HepG2 (cell line): ENCODE data around the gene FAM81A. TPM values are rescaled to one million over a fixed set of nuclear protein-coding genes. Genes with fewer than 3 reads are reported as not detected.
A peak's percentile ranks its signal among the peaks of the same experiment; 100 is the strongest.

Source experiments
- ATAC-seq: fragments of 200-7000 bp; cut with Tn5 transposase; 3 replicates; pipeline ENCODE4 v1.9.1; 2020; ENCODE audit warnings: mild to moderate bottlenecking, moderate library complexity
- BruUV-seq: library from RNA; stranded (reverse); fragments of 400-500 nt; replicated peaks from 2 replicates; lab custom pipeline; 2021; lab: Mats Ljungman, UMichigan
- CTCF ChIA-PET: fragments of 300-600 bp; formaldehyde crosslinking; extraction: SDS; loops from one replicate; lab custom pipeline; 2021; ENCODE audit warnings: low total read pairs, inconsistent platforms, low intra/inter-chr PET ratio; lab: Yijun Ruan, JAX
- POLR2A ChIA-PET: fragments of 350-600 bp; sonication (Branson Sonifier 250); formaldehyde crosslinking; loops from one replicate; lab custom pipeline; 2020; ENCODE audit warnings: antibody characterized with exemption, inconsistent platforms; lab: Yijun Ruan, JAX
- DNase-seq: peaks from one replicate; pipeline ENCODE4 v3.0.0-alpha.2; 2015; ENCODE audit warnings: low spot score
- FAIRE-seq: peaks from 3 replicates; lab custom pipeline; 2011; peaks lifted over from hg19 to GRCh38; lab: Jason Lieb, UNC
- H2AFZ ChIP-seq: one replicate; pipeline ENCODE4 v1.6.1; 2011; ENCODE audit warnings: low read length, inconsistent platforms
- H3K27ac ChIP-seq: fragments of 300-600 bp; 3 replicates; pipeline ENCODE4 v1.8.0; 2011; ENCODE audit warnings: mixed run types, mild to moderate bottlenecking, mixed read lengths, low read length, inconsistent platforms; ENCODE audit not compliant: insufficient read depth; ENCODE audit errors: extremely low read length
- H3K27me3 ChIP-seq, 2 experiments: fragments of 200-600 bp in 1 of 2; 2 replicates in 1 of 2; 3 replicates in 1 of 2; pipeline versions ENCODE4 v1.6.0 to v1.8.0; 2011; ENCODE audit warnings: low read length in 2 of 2, mild to moderate bottlenecking in 2 of 2, moderate library complexity in 2 of 2, inconsistent platforms in 1 of 2; ENCODE audit not compliant: insufficient read depth in 2 of 2, control insufficient read depth in 1 of 2
- H3K36me3 ChIP-seq, 2 experiments: fragments of 200-600 bp in 1 of 2; replicated peaks in 1 of 2; 2 replicates in 1 of 2; 3 replicates in 1 of 2; pipeline versions ENCODE4 v1.5.1 to v1.8.0; 2011; ENCODE audit warnings: low read length in 2 of 2, inconsistent platforms in 1 of 2; ENCODE audit not compliant: insufficient read depth in 2 of 2, control insufficient read depth in 1 of 2
- H3K4me1 ChIP-seq: 2 replicates; pipeline ENCODE4 v1.5.1; 2012; ENCODE audit warnings: low read length, inconsistent platforms; ENCODE audit not compliant: insufficient read depth
- H3K4me2 ChIP-seq: 2 replicates; pipeline ENCODE4 v1.6.0; 2011; ENCODE audit warnings: low read depth, low read length, inconsistent platforms
- H3K4me3 ChIP-seq, 3 experiments: fragments of 200-600 bp in 1 of 3; sonication (generic), shearing (Covaris generic) in 1 of 3; replicated peaks in 1 of 3; 2 replicates each; pipeline ENCODE4 v1.5.1; 2011 to 2016; ENCODE audit warnings: low read length in 3 of 3, inconsistent platforms in 2 of 3, low read depth in 2 of 3, mild to moderate bottlenecking in 2 of 3, control low read depth in 1 of 3, mixed read lengths in 1 of 3; ENCODE audit not compliant: insufficient read depth in 1 of 3
- H3K79me2 ChIP-seq: one replicate; pipeline ENCODE4 v1.6.1; 2011; ENCODE audit warnings: low read length, inconsistent platforms; ENCODE audit not compliant: insufficient read depth
- H3K9ac ChIP-seq: 2 replicates; pipeline ENCODE4 v1.6.0; 2011; ENCODE audit warnings: mild to moderate bottlenecking, low read depth, low read length, inconsistent platforms; ENCODE audit not compliant: insufficient read depth
- H3K9me3 ChIP-seq: 2 replicates; pipeline ENCODE4 v1.5.1; 2012; ENCODE audit warnings: mild to moderate bottlenecking, low read length
- H4K20me1 ChIP-seq: 2 replicates; pipeline ENCODE4 v1.6.0; 2011; ENCODE audit warnings: inconsistent platforms, mild to moderate bottlenecking, low read length, moderate library complexity; ENCODE audit not compliant: insufficient read depth
- ARID4A ChIP-seq: sonication (generic); formaldehyde crosslinking; IDR thresholded peaks from 2 replicates; pipeline ENCODE4 v1.5.0; 2020; ENCODE audit warnings: mild to moderate bottlenecking, missing genetic modification reagents, borderline replicate concordance
- ATF5 ChIP-seq: sonication (generic); formaldehyde crosslinking; IDR thresholded peaks from 2 replicates; pipeline ENCODE4 v1.4.0; 2020; ENCODE audit warnings: mild to moderate bottlenecking, low read depth, missing genetic modification reagents
- CEBPB ChIP-seq: IDR thresholded peaks from 2 replicates; pipeline ENCODE4 v1.6.1; 2011; ENCODE audit warnings: low read depth, low read length, improper control_type of control experiment, borderline replicate concordance
- CREM ChIP-seq, 2 experiments: sonication (generic) in 1 of 2; formaldehyde crosslinking in 1 of 2; IDR thresholded peaks; 2 replicates each; pipeline versions ENCODE4 v1.4.0 to v1.6.1; 2016 to 2020; ENCODE audit warnings: antibody characterized with exemption in 1 of 2, mild to moderate bottlenecking in 1 of 2, missing genetic modification reagents in 1 of 2
- MTF2 ChIP-seq: sonication (generic); formaldehyde crosslinking; IDR thresholded peaks from 2 replicates; pipeline ENCODE4 v1.5.0; 2020; ENCODE audit warnings: missing genetic modification reagents, borderline replicate concordance
- RNF219 ChIP-seq: sonication (generic); formaldehyde crosslinking; IDR thresholded peaks from 2 replicates; pipeline ENCODE4 v1.5.0; 2020; ENCODE audit warnings: mild to moderate bottlenecking, missing genetic modification reagents
- ZNF230 ChIP-seq: sonication (generic); formaldehyde crosslinking; IDR thresholded peaks from 2 replicates; pipeline ENCODE4 v1.4.0; 2020; ENCODE audit warnings: mild to moderate bottlenecking, missing genetic modification reagents
- ZNF501 ChIP-seq: sonication (generic); formaldehyde crosslinking; IDR thresholded peaks from 2 replicates; pipeline ENCODE4 v1.5.1; 2020; ENCODE audit warnings: mild to moderate bottlenecking, moderate library complexity, missing genetic modification reagents
- WGBS: methylation state at CpG from one replicate; pipeline ENCODE4 v1.1.6; 2017; ENCODE audit warnings: low lambda C conversion rate; 5-methylcytosine and 5-hydroxymethylcytosine counted together
- in situ Hi-C: cut with HindIII; loops from 2 replicates; pipeline ENCODE4 v1.10.0; 2017; ENCODE audit warnings: low pct_unique_long_range_greater_than_20kb; ENCODE audit not compliant: extremely low pct_ligation_motif_present
- intact Hi-C: fragments of 100-400 bp; cut with micrococcal nuclease; formaldehyde crosslinking; loops from one replicate; pipeline ENCODE4 v1.10.0; 2022; ENCODE audit not compliant: unreplicated experiment
- polyA plus RNA-seq, 8 experiments: library from polyadenylated mRNA; depleted of rRNA in 3 of 8; stranded (reverse) in 7 of 8; unstranded in 1 of 8; fragments of >200 nt; fragmentation: Illumina TruSeq in 4 of 8; extraction: Trizol in 4 of 8; gene quantifications; 2 replicates each; pipeline versions ENCODE4 v1.2.1 to v1.2.3, GENCODE V29; 2011 to 2016; ENCODE audit warnings: low read depth in 4 of 8, missing spikeins in 1 of 8, mixed read lengths in 1 of 8; ENCODE audit not compliant: insufficient read depth in 1 of 8
- total RNA-seq, 5 experiments: library from RNA; depleted of rRNA; stranded (reverse); fragments of >200 nt; fragmentation: Illumina TruSeq; extraction: Trizol; gene quantifications; 2 replicates each; pipeline ENCODE4 v1.2.3, GENCODE V29; 2016; ENCODE audit warnings: low read depth in 1 of 5

Gene FAM81A
- total and polyA plus RNA-seq, 2 of the 13 experiments (the other 11 are each of a cell fraction or from before 2014, with no cell fraction given), result 0.09 TPM; not detected in 1

- POLR2A ChIA-PET, result no interaction called here
- H3K9me3 ChIP-seq, result no peaks in the 10 kb centered on the region
- CTCF ChIA-PET, result no interaction called here
- no peak overlapping the region for H3K4me2 ChIP-seq
- no peak overlapping the region for H2AFZ ChIP-seq
- no TSS peak for BruUV-seq
- ATAC-seq (no peak), DNase-seq (no peak), FAIRE-seq (no peak)
- TF ChIP-seq CEBPB (peak; percentile 10; the same call in 1 of the 2 replicates), ZNF501 (no peak)
- no peaks in the 10 kb centered on the region for H3K79me2 ChIP-seq
- H3K9ac ChIP-seq, result no peak overlapping the region
- intact Hi-C loops (no loop called here), in situ Hi-C loops (no loop called here)
- no peaks in the 10 kb centered on the region for H4K20me1 ChIP-seq
- no peaks in the 10 kb centered on the region for H3K4me1 ChIP-seq
- no peaks in the 10 kb centered on the region for H3K36me3 ChIP-seq
- no peak overlapping the region for H3K27ac ChIP-seq
- peaks cover 0 to 11% of the 10 kb centered on the region in 2 experiments; a peak in 3 of 5 replicates for H3K27me3 ChIP-seq
- 84% methylated on average over 3 of the region's 3 CpGs for WGBS
- no peak overlapping the region for H3K4me3 ChIP-seq
Measured at GRCh38 chr15:59388670-59389069, 49.3 kb upstream of the FAM81A start.

GRCh38 chr15:59392299-59392698 is 45.7 kb upstream of the FAM81A start:
- no peak overlapping the region for H3K4me3 ChIP-seq
- ChIA-PET CTCF (no interaction called here), POLR2A (no interaction called here)
- no TSS peak for BruUV-seq
- intact Hi-C loops (no loop called here), in situ Hi-C loops (no loop called here)
- H3K27ac ChIP-seq, result no peak overlapping the region
- no peaks in the 10 kb centered on the region for H4K20me1 ChIP-seq
- DNase-seq (no peak), ATAC-seq (no peak), FAIRE-seq (no peak)
- H3K9ac ChIP-seq, result no peak overlapping the region
- H2AFZ ChIP-seq, result no peak overlapping the region
- no peaks in the 10 kb centered on the region for H3K9me3 ChIP-seq
- no peaks in the 10 kb centered on the region for H3K79me2 ChIP-seq
- peaks cover 9% of the 10 kb centered on the region; the same call in 1 of the 2 replicates for H3K4me1 ChIP-seq
- peaks cover 0 to 29% of the 10 kb centered on the region in 2 experiments; a peak in 4 of 5 replicates for H3K27me3 ChIP-seq
- WGBS, result 14% methylated on average over 4 of the region's 5 CpGs
- H3K36me3 ChIP-seq, result no peaks in the 10 kb centered on the region
- H3K4me2 ChIP-seq, result no peak overlapping the region
- TF ChIP-seq MTF2 (CRISPR knock-in tag), result no peak
- no peak for TF ChIP-seq ATF5 (CRISPR knock-in tag)
- TF ChIP-seq ZNF230 (CRISPR knock-in tag), result no peak
- no peak for TF ChIP-seq RNF219
- no peak for TF ChIP-seq CREM (IDR thresholded peaks at IDR 0.05)
- no peak for TF ChIP-seq CREM (CRISPR knock-in tag; IDR thresholded peaks at IDR 0.05)
- TF ChIP-seq ARID4A, result no peak
